ENCODE data around the gene MAN2A2.

MAN2A2 gene

GRCh38 chr15:90860450-90860849, 42.7 kb upstream of the MAN2A2 start:
- no peak for DNase-seq
- in situ Hi-C loops (cut with HindIII; ENCODE audit: low pct_ligation_motif_present, low sequenced_read_pairs): no loop called here
- no peak for TF ChIP-seq CTCF (IDR thresholded peaks at IDR 0.05; ENCODE audit: low read depth, low read length, missing control alignments)
- Histone ChIP-seq H3K4me3 (ENCODE audit: low read depth, low read length) (no peak overlapping the region), H3K36me3 (replicated peaks) (no peaks in the 10 kb centered on the region), H3K27me3 (replicated peaks) (no peaks in the 10 kb centered on the region), H3K27ac (no peak overlapping the region)

- in situ Hi-C loops (cut with HindIII; ENCODE audit: low pct_ligation_motif_present, low sequenced_read_pairs): no loop called here
- H3K4me3 ChIP-seq (ENCODE audit: low read depth, low read length): no peak overlapping the region
- no peaks in the 10 kb centered on the region for H3K27me3 ChIP-seq (replicated peaks)
- H3K36me3 ChIP-seq (replicated peaks): no peaks in the 10 kb centered on the region
- no peak for TF ChIP-seq CTCF (IDR thresholded peaks at IDR 0.05; ENCODE audit: low read depth, low read length, missing control alignments)
- DNase-seq: no peak
- no peak overlapping the region for H3K27ac ChIP-seq
Observed at GRCh38 chr15:90860942-90861675, 42.0 kb upstream of the MAN2A2 start.

GRCh38 chr15:90862487-90862886, 40.6 kb upstream of the MAN2A2 start:
- Histone ChIP-seq H3K27me3 (replicated peaks) (no peaks in the 10 kb centered on the region), H3K27ac (no peak overlapping the region), H3K4me3 (ENCODE audit: low read depth, low read length) (no peak overlapping the region), H3K36me3 (replicated peaks) (no peaks in the 10 kb centered on the region)
- TF ChIP-seq CTCF (IDR thresholded peaks at IDR 0.05; ENCODE audit: low read depth, low read length, missing control alignments): no peak
- no peak for DNase-seq
- in situ Hi-C loops (cut with HindIII; ENCODE audit: low pct_ligation_motif_present, low sequenced_read_pairs): no loop called here

- H3K4me3 ChIP-seq (ENCODE audit: low read depth, low read length): no peak overlapping the region
- H3K36me3 ChIP-seq (replicated peaks): no peaks in the 10 kb centered on the region
- no peaks in the 10 kb centered on the region for H3K27me3 ChIP-seq (replicated peaks)
- TF ChIP-seq CTCF (IDR thresholded peaks at IDR 0.05; ENCODE audit: low read depth, low read length, missing control alignments): no peak
- no peak overlapping the region for H3K27ac ChIP-seq
- DNase-seq: no peak
- in situ Hi-C loops (cut with HindIII; ENCODE audit: low pct_ligation_motif_present, low sequenced_read_pairs): no loop called here
Observed at GRCh38 chr15:90862964-90863778, 39.9 kb upstream of the MAN2A2 start.

GRCh38 chr15:90863987-90864386, 39.1 kb upstream of the MAN2A2 start:
- DNase-seq: no peak
- Histone ChIP-seq H3K4me3 (ENCODE audit: low read depth, low read length) (no peak overlapping the region), H3K27me3 (replicated peaks) (no peaks in the 10 kb centered on the region), H3K36me3 (replicated peaks) (no peaks in the 10 kb centered on the region), H3K27ac (no peak overlapping the region)
- TF ChIP-seq CTCF (IDR thresholded peaks at IDR 0.05; ENCODE audit: low read depth, low read length, missing control alignments): no peak
- in situ Hi-C loops (cut with HindIII; ENCODE audit: low pct_ligation_motif_present, low sequenced_read_pairs): no loop called here
